HepG2 (cell line): Measurements from ENCODE around the gene IFNAR1. TPM values are rescaled to one million over a fixed set of nuclear protein-coding genes. Genes with fewer than 3 reads are reported as not detected.
A peak's percentile ranks its signal among the peaks of the same experiment; 100 is the strongest.

Experiments used
- ATAC-seq: fragments of 200-7000 bp; cut with Tn5 transposase; 3 replicates; pipeline ENCODE4 v1.9.1; 2020; ENCODE audit warnings: mild to moderate bottlenecking, moderate library complexity
- BruUV-seq: library from RNA; stranded (reverse); fragments of 400-500 nt; replicated peaks from 2 replicates; lab custom pipeline; 2021; lab: Mats Ljungman, UMichigan
- CTCF ChIA-PET: fragments of 300-600 bp; formaldehyde crosslinking; extraction: SDS; loops from one replicate; lab custom pipeline; 2021; ENCODE audit warnings: low total read pairs, inconsistent platforms, low intra/inter-chr PET ratio; lab: Yijun Ruan, JAX
- POLR2A ChIA-PET: fragments of 350-600 bp; sonication (Branson Sonifier 250); formaldehyde crosslinking; loops from one replicate; lab custom pipeline; 2020; ENCODE audit warnings: antibody characterized with exemption, inconsistent platforms; lab: Yijun Ruan, JAX
- DNase-seq: peaks from one replicate; pipeline ENCODE4 v3.0.0-alpha.2; 2015; ENCODE audit warnings: low spot score
- FAIRE-seq: peaks from 3 replicates; lab custom pipeline; 2011; peaks lifted over from hg19 to GRCh38; lab: Jason Lieb, UNC
- H2AFZ ChIP-seq: one replicate; pipeline ENCODE4 v1.6.1; 2011; ENCODE audit warnings: low read length, inconsistent platforms
- H3K27ac ChIP-seq: fragments of 300-600 bp; 3 replicates; pipeline ENCODE4 v1.8.0; 2011; ENCODE audit warnings: mixed run types, mild to moderate bottlenecking, mixed read lengths, low read length, inconsistent platforms; ENCODE audit not compliant: insufficient read depth; ENCODE audit errors: extremely low read length
- H3K27me3 ChIP-seq, 2 experiments: fragments of 200-600 bp in 1 of 2; 2 replicates in 1 of 2; 3 replicates in 1 of 2; pipeline versions ENCODE4 v1.6.0 to v1.8.0; 2011; ENCODE audit warnings: low read length in 2 of 2, mild to moderate bottlenecking in 2 of 2, moderate library complexity in 2 of 2, inconsistent platforms in 1 of 2; ENCODE audit not compliant: insufficient read depth in 2 of 2, control insufficient read depth in 1 of 2
- H3K36me3 ChIP-seq, 2 experiments: fragments of 200-600 bp in 1 of 2; replicated peaks in 1 of 2; 2 replicates in 1 of 2; 3 replicates in 1 of 2; pipeline versions ENCODE4 v1.5.1 to v1.8.0; 2011; ENCODE audit warnings: low read length in 2 of 2, inconsistent platforms in 1 of 2; ENCODE audit not compliant: insufficient read depth in 2 of 2, control insufficient read depth in 1 of 2
- H3K4me1 ChIP-seq: 2 replicates; pipeline ENCODE4 v1.5.1; 2012; ENCODE audit warnings: low read length, inconsistent platforms; ENCODE audit not compliant: insufficient read depth
- H3K4me2 ChIP-seq: 2 replicates; pipeline ENCODE4 v1.6.0; 2011; ENCODE audit warnings: low read depth, low read length, inconsistent platforms
- H3K4me3 ChIP-seq, 3 experiments: fragments of 200-600 bp in 1 of 3; sonication (generic), shearing (Covaris generic) in 1 of 3; replicated peaks in 1 of 3; 2 replicates each; pipeline ENCODE4 v1.5.1; 2011 to 2016; ENCODE audit warnings: low read length in 3 of 3, inconsistent platforms in 2 of 3, low read depth in 2 of 3, mild to moderate bottlenecking in 2 of 3, control low read depth in 1 of 3, mixed read lengths in 1 of 3; ENCODE audit not compliant: insufficient read depth in 1 of 3
- H3K79me2 ChIP-seq: one replicate; pipeline ENCODE4 v1.6.1; 2011; ENCODE audit warnings: low read length, inconsistent platforms; ENCODE audit not compliant: insufficient read depth
- H3K9ac ChIP-seq: 2 replicates; pipeline ENCODE4 v1.6.0; 2011; ENCODE audit warnings: mild to moderate bottlenecking, low read depth, low read length, inconsistent platforms; ENCODE audit not compliant: insufficient read depth
- H3K9me3 ChIP-seq: 2 replicates; pipeline ENCODE4 v1.5.1; 2012; ENCODE audit warnings: mild to moderate bottlenecking, low read length
- H4K20me1 ChIP-seq: 2 replicates; pipeline ENCODE4 v1.6.0; 2011; ENCODE audit warnings: inconsistent platforms, mild to moderate bottlenecking, low read length, moderate library complexity; ENCODE audit not compliant: insufficient read depth
- ATF4 ChIP-seq, 2 experiments: fragments of 450-650 bp in 1 of 2; sonication (generic) in 1 of 2; formaldehyde crosslinking; IDR thresholded peaks; 2 replicates each; pipeline versions ENCODE4 v1.5.0 to v1.8.0; 2020 to 2022; ENCODE audit warnings: mild to moderate bottlenecking in 1 of 2, missing genetic modification reagents in 1 of 2
- GLMP ChIP-seq: sonication (generic); formaldehyde crosslinking; IDR thresholded peaks from 2 replicates; pipeline ENCODE4 v1.9.0; 2021; ENCODE audit warnings: missing genetic modification reagents, mild to moderate bottlenecking, borderline replicate concordance
- GMEB2 ChIP-seq: IDR thresholded peaks from 2 replicates; pipeline ENCODE4 v1.6.1; 2016; ENCODE audit warnings: missing biosample characterization, missing genetic modification reagents, low read depth
- KMT2B ChIP-seq: IDR thresholded peaks from 2 replicates; pipeline ENCODE4 v1.6.1; 2016; ENCODE audit warnings: missing genetic modification reagents, missing compliant biosample characterization
- MEIS2 ChIP-seq: sonication (generic); formaldehyde crosslinking; IDR thresholded peaks from 2 replicates; pipeline ENCODE4 v1.9.0; 2021; ENCODE audit warnings: mild to moderate bottlenecking, missing genetic modification reagents
- POLR2AphosphoS5 ChIP-seq: IDR thresholded peaks from 2 replicates; pipeline ENCODE4 v1.6.1; 2012; ENCODE audit warnings: low read depth, low read length
- POLR2G ChIP-seq: fragments of 200-400 bp; formaldehyde crosslinking; IDR thresholded peaks from 2 replicates; pipeline ENCODE4 v1.6.1; 2018; ENCODE audit warnings: mild to moderate bottlenecking, low read depth, low read length, moderate library complexity
- SP1 ChIP-seq, 2 experiments: fragments of 450-650 bp in 1 of 2; sonication (generic) in 1 of 2; formaldehyde crosslinking in 1 of 2; IDR thresholded peaks; 2 replicates each; pipeline versions ENCODE4 v1.4.0 to v1.6.1; 2016 to 2020; ENCODE audit warnings: missing genetic modification reagents in 1 of 2
- YEATS4 ChIP-seq: sonication (generic); formaldehyde crosslinking; IDR thresholded peaks from 2 replicates; pipeline ENCODE4 v1.4.0; 2020; ENCODE audit warnings: missing genetic modification reagents, borderline replicate concordance
- ZNF343 ChIP-seq: sonication (generic); formaldehyde crosslinking; IDR thresholded peaks from 2 replicates; pipeline ENCODE4 v1.4.0; 2020; ENCODE audit warnings: mild to moderate bottlenecking, missing genetic modification reagents
- ZNF563 ChIP-seq: sonication (generic); formaldehyde crosslinking; IDR thresholded peaks from 2 replicates; pipeline ENCODE4 v1.8.0; 2022; ENCODE audit warnings: mild to moderate bottlenecking, moderate library complexity, missing genetic modification reagents
- ZNF574 ChIP-seq: sonication (generic); formaldehyde crosslinking; IDR thresholded peaks from 2 replicates; pipeline ENCODE4 v1.4.0; 2020; ENCODE audit warnings: missing genetic modification reagents
- ZNF746 ChIP-seq: sonication (generic); formaldehyde crosslinking; IDR thresholded peaks from 2 replicates; pipeline ENCODE4 v1.8.0; 2022; ENCODE audit warnings: mild to moderate bottlenecking, missing genetic modification reagents
- ZNF768 ChIP-seq: sonication (generic); formaldehyde crosslinking; IDR thresholded peaks from 2 replicates; pipeline ENCODE4 v1.4.0; 2020; ENCODE audit warnings: missing genetic modification reagents
- ZNF772 ChIP-seq: sonication (generic); formaldehyde crosslinking; IDR thresholded peaks from 2 replicates; pipeline ENCODE4 v1.5.0; 2020; ENCODE audit warnings: mild to moderate bottlenecking, missing genetic modification reagents
- WGBS: methylation state at CpG from one replicate; pipeline ENCODE4 v1.1.6; 2017; ENCODE audit warnings: low lambda C conversion rate; 5-methylcytosine and 5-hydroxymethylcytosine counted together
- in situ Hi-C: cut with HindIII; loops from 2 replicates; pipeline ENCODE4 v1.10.0; 2017; ENCODE audit warnings: low pct_unique_long_range_greater_than_20kb; ENCODE audit not compliant: extremely low pct_ligation_motif_present
- intact Hi-C: fragments of 100-400 bp; cut with micrococcal nuclease; formaldehyde crosslinking; loops from one replicate; pipeline ENCODE4 v1.10.0; 2022; ENCODE audit not compliant: unreplicated experiment
- polyA plus RNA-seq, 8 experiments: library from polyadenylated mRNA; depleted of rRNA in 3 of 8; stranded (reverse) in 7 of 8; unstranded in 1 of 8; fragments of >200 nt; fragmentation: Illumina TruSeq in 4 of 8; extraction: Trizol in 4 of 8; gene quantifications; 2 replicates each; pipeline versions ENCODE4 v1.2.1 to v1.2.3, GENCODE V29; 2011 to 2016; ENCODE audit warnings: low read depth in 4 of 8, missing spikeins in 1 of 8, mixed read lengths in 1 of 8; ENCODE audit not compliant: insufficient read depth in 1 of 8
- total RNA-seq, 5 experiments: library from RNA; depleted of rRNA; stranded (reverse); fragments of >200 nt; fragmentation: Illumina TruSeq; extraction: Trizol; gene quantifications; 2 replicates each; pipeline ENCODE4 v1.2.3, GENCODE V29; 2016; ENCODE audit warnings: low read depth in 1 of 5

Gene IFNAR1
- total and polyA plus RNA-seq, 2 of the 13 experiments (the other 11 are each of a cell fraction or from before 2014, with no cell fraction given): 6.7 to 9.3 TPM

- peaks cover 0 to 11% of the 10 kb centered on the region in 2 experiments; a peak in 1 of 5 replicates for H3K36me3 ChIP-seq
- ChIA-PET CTCF (no interaction called here), POLR2A (interaction anchor here (0.9 to 3.2 kb wide), 8 partner anchors 9 to 87 kb away, joined by 3 to 29 read pairs (median 5); partner anchors contain the start of genes DNAJC28 and IFNAR1)
- DNase-seq (peak; percentile 26), ATAC-seq (peak; percentile 76), FAIRE-seq (no peak)
- intact Hi-C loops: loop anchor here (5.0 kb wide), 1 partner anchor 42 kb away; no protein-coding TSS in a partner anchor
- peak overlapping the region; percentile 87 for H3K4me2 ChIP-seq
- TSS peak; percentile 60 for BruUV-seq
- WGBS: 3% methylated on average over 24 of the region's 47 CpGs
- H3K27ac ChIP-seq: peak overlapping the region; percentile 79
- in situ Hi-C loops: no loop called here
- H3K27me3 ChIP-seq: no peaks in the 10 kb centered on the region; a peak in 1 of 5 replicates
- no peak overlapping the region for H2AFZ ChIP-seq
- H4K20me1 ChIP-seq: no peaks in the 10 kb centered on the region
- peaks cover 48% of the 10 kb centered on the region for H3K79me2 ChIP-seq
- H3K4me3 ChIP-seq: peak overlapping the region; percentile 85 to 97 (median 95)
- H3K9ac ChIP-seq: peak overlapping the region; percentile 96
- peaks cover 53% of the 10 kb centered on the region for H3K4me1 ChIP-seq
- no peaks in the 10 kb centered on the region for H3K9me3 ChIP-seq
- TF ChIP-seq ZNF563 (peak; percentile 66), ATF4 (CRISPR knock-in tag; IDR thresholded peaks at IDR 0.05) (no peak), GLMP (CRISPR knock-in tag) (no peak), ZNF746 (CRISPR knock-in tag) (no peak; the same call in 1 of the 2 replicates), ZNF574 (CRISPR knock-in tag) (peak; percentile 40), SP1 (IDR thresholded peaks at IDR 0.05) (no peak), SP1 (CRISPR knock-in tag; IDR thresholded peaks at IDR 0.05) (0 out of 2 replicates have a peak, but pooled peaks have one; percentile 9), ZNF343 (CRISPR knock-in tag) (no peak; the same call in 1 of the 2 replicates), ZNF772 (CRISPR knock-in tag) (peak; percentile 70; the same call in 1 of the 2 replicates), YEATS4 (CRISPR knock-in tag) (peak; percentile 12; the same call in 1 of the 2 replicates), KMT2B (CRISPR knock-in tag) (0 out of 2 replicates have a peak, but pooled peaks have one; percentile 18), GMEB2 (no peak), POLR2G (peak; percentile 61), MEIS2 (CRISPR knock-in tag) (no peak), POLR2AphosphoS5 (peak; percentile 53; the same call in 1 of the 2 replicates), ZNF768 (CRISPR knock-in tag) (0 out of 2 replicates have a peak, but pooled peaks have one; percentile 20)
These were observed 79.2 kb downstream of the IFNAR1 start for GRCh38 chr21:33403786-33404585.
